ENCODE measurements around the gene NADSYN1.
"Not testable (repeated sequence)": the region's sequence is repeated elsewhere in the genome, so short reads cannot be mapped to it uniquely, and the experiment has no call there.

The NADSYN1 gene

GRCh38 chr11:71535825-71536224 is 82.8 kb downstream of the NADSYN1 start:
- H3K27ac ChIP-seq (ENCODE audit: low read depth, low read length), result no peak overlapping the region
- no peaks in the 10 kb centered on the region for H4K20me1 ChIP-seq (ENCODE audit: control insufficient read depth, insufficient read depth, low read depth, low read length)
- H3K79me2 ChIP-seq (ENCODE audit: control insufficient read depth, low read length), result no peaks in the 10 kb centered on the region
- H3K9me3 ChIP-seq (ENCODE audit: control insufficient read depth, insufficient read depth, low read length), result peaks cover 3% of the 10 kb centered on the region
- TF ChIP-seq CTCF (IDR thresholded peaks at IDR 0.05; ENCODE audit: low read depth, low read length, poor library complexity, severe bottlenecking) (no peak), EZH2phosphoT487 (IDR thresholded peaks at IDR 0.05; ENCODE audit: borderline replicate concordance, low read length) (no peak)
- no peaks in the 10 kb centered on the region for H3K4me1 ChIP-seq (ENCODE audit: control insufficient read depth, low read length)
- H3K36me3 ChIP-seq (ENCODE audit: control insufficient read depth, low read length), result no peaks in the 10 kb centered on the region
- H3F3A ChIP-seq (ENCODE audit: control insufficient read depth, insufficient read depth), result no peaks in the 10 kb centered on the region
- H3K9me2 ChIP-seq (replicated peaks; ENCODE audit: control insufficient read depth, low read length), result no peaks in the 10 kb centered on the region
- H3K4me3 ChIP-seq (ENCODE audit: low read length), result no peak overlapping the region
- H3K27me3 ChIP-seq (ENCODE audit: control insufficient read depth, low read length), result peaks cover 4% of the 10 kb centered on the region
- H3K4me2 ChIP-seq (ENCODE audit: low read length), result no peak overlapping the region

GRCh38 chr11:71537537-71537936 is 84.5 kb downstream of the NADSYN1 start:
- Histone ChIP-seq H4K20me1 (ENCODE audit: control insufficient read depth, insufficient read depth, low read depth, low read length) (no peaks in the 10 kb centered on the region), H3K79me2 (ENCODE audit: control insufficient read depth, low read length) (no peaks in the 10 kb centered on the region), H3K4me2 (ENCODE audit: low read length) (no peak overlapping the region), H3K36me3 (ENCODE audit: control insufficient read depth, low read length) (no peaks in the 10 kb centered on the region), H3K4me3 (ENCODE audit: low read length) (no peak overlapping the region), H3K27ac (ENCODE audit: low read depth, low read length) (no peak overlapping the region), H3K9me2 (replicated peaks; ENCODE audit: control insufficient read depth, low read length) (no peaks in the 10 kb centered on the region), H3K4me1 (ENCODE audit: control insufficient read depth, low read length) (no peaks in the 10 kb centered on the region), H3F3A (ENCODE audit: control insufficient read depth, insufficient read depth) (no peaks in the 10 kb centered on the region), H3K9me3 (ENCODE audit: control insufficient read depth, insufficient read depth, low read length) (peaks cover 3% of the 10 kb centered on the region), H3K27me3 (ENCODE audit: control insufficient read depth, low read length) (peaks cover 10% of the 10 kb centered on the region)
- TF ChIP-seq CTCF (IDR thresholded peaks at IDR 0.05; ENCODE audit: low read depth, low read length, poor library complexity, severe bottlenecking) (no peak), EZH2phosphoT487 (IDR thresholded peaks at IDR 0.05; ENCODE audit: borderline replicate concordance, low read length) (no peak)

- H3F3A ChIP-seq (ENCODE audit: control insufficient read depth, insufficient read depth); H3K79me2 ChIP-seq (ENCODE audit: control insufficient read depth, low read length); H3K4me2 ChIP-seq (ENCODE audit: low read length); H3K4me1 ChIP-seq (ENCODE audit: control insufficient read depth, low read length); H3K36me3 ChIP-seq (ENCODE audit: control insufficient read depth, low read length); H3K4me3 ChIP-seq (ENCODE audit: low read length); H4K20me1 ChIP-seq (ENCODE audit: control insufficient read depth, insufficient read depth, low read depth, low read length); H3K9me3 ChIP-seq (ENCODE audit: control insufficient read depth, insufficient read depth, low read length); H3K27ac ChIP-seq (ENCODE audit: low read depth, low read length); H3K9me2 ChIP-seq (replicated peaks; ENCODE audit: control insufficient read depth, low read length): not testable (repeated sequence)
- H3K27me3 ChIP-seq (ENCODE audit: control insufficient read depth, low read length), result peaks cover 13% of the 10 kb centered on the region
Observed at GRCh38 chr11:71537977-71538665, 85.1 kb downstream of the NADSYN1 start, which contains the start of gene KRTAP5-8. Gene KRTAP5-8, plus strand, starts transcription at chr11:71538025. Its CDS starts 31 bp downstream, at chr11:71538056.

GRCh38 chr11:71538666-71538990 is 85.6 kb downstream of the NADSYN1 start:
- H3K4me3 ChIP-seq (ENCODE audit: low read length), result no peak overlapping the region
- H3K9me3 ChIP-seq (ENCODE audit: control insufficient read depth, insufficient read depth, low read length), result peaks cover 3% of the 10 kb centered on the region
- H3K4me1 ChIP-seq (ENCODE audit: control insufficient read depth, low read length), result no peaks in the 10 kb centered on the region
- no peaks in the 10 kb centered on the region for H3K36me3 ChIP-seq (ENCODE audit: control insufficient read depth, low read length)
- no peaks in the 10 kb centered on the region for H4K20me1 ChIP-seq (ENCODE audit: control insufficient read depth, insufficient read depth, low read depth, low read length)
- no peak overlapping the region for H3K27ac ChIP-seq (ENCODE audit: low read depth, low read length)
- no peaks in the 10 kb centered on the region for H3F3A ChIP-seq (ENCODE audit: control insufficient read depth, insufficient read depth)
- H3K79me2 ChIP-seq (ENCODE audit: control insufficient read depth, low read length), result no peaks in the 10 kb centered on the region
- H3K9me2 ChIP-seq (replicated peaks; ENCODE audit: control insufficient read depth, low read length), result no peaks in the 10 kb centered on the region
- TF ChIP-seq CTCF (IDR thresholded peaks at IDR 0.05; ENCODE audit: low read depth, low read length, poor library complexity, severe bottlenecking) (no peak), EZH2phosphoT487 (IDR thresholded peaks at IDR 0.05; ENCODE audit: borderline replicate concordance, low read length) (no peak)
- peaks cover 18% of the 10 kb centered on the region for H3K27me3 ChIP-seq (ENCODE audit: control insufficient read depth, low read length)
- H3K4me2 ChIP-seq (ENCODE audit: low read length), result no peak overlapping the region

Data from DOHH2 (cell line).